Breast epithelium (tissue), 4 donors: ENCODE data around the gene SNAP47. TPM values are rescaled to one million over a fixed set of nuclear protein-coding genes. Genes with fewer than 3 reads are reported as not detected.

ENCODE experiments used
- DNase-seq, 2 donors: peaks; one replicate each; pipeline ENCODE4 v3.0.0-alpha.2; 2019; ENCODE audit warnings: low spot score in 2 of 2
- H3K27ac ChIP-seq, 2 donors: fragments of 200-600 bp; sonication (generic) in 1 of 2; one replicate each; pipeline ENCODE4 v1.5.1; 2016 to 2019; ENCODE audit warnings: mild to moderate bottlenecking in 1 of 2
- H3K27me3 ChIP-seq, 2 donors: fragments of 200-600 bp; sonication (generic) in 1 of 2; one replicate each; pipeline versions ENCODE4 v1.5.1 to v1.6.0; 2017 to 2019; ENCODE audit warnings: control low read depth in 1 of 2, mild to moderate bottlenecking in 1 of 2
- H3K36me3 ChIP-seq: fragments of 200-600 bp; one replicate; pipeline ENCODE4 v1.5.1; 2019
- H3K4me1 ChIP-seq, 2 donors: fragments of 200-600 bp; sonication (generic); one replicate each; pipeline ENCODE4 v1.5.1; 2016 to 2019; ENCODE audit warnings: control low read depth in 1 of 2
- H3K4me3 ChIP-seq, 3 donors: fragments of 200-600 bp; sonication (generic); 1 replicate in 2 of 3; 2 replicates in 1 of 3; pipeline ENCODE4 v1.5.1; 2016 to 2019; ENCODE audit warnings: mild to moderate bottlenecking in 3 of 3, moderate library complexity in 2 of 3
- H3K9me3 ChIP-seq, 2 donors: fragments of 200-600 bp; sonication (generic) in 1 of 2; one replicate each; pipeline ENCODE4 v1.5.1; 2016 to 2019; ENCODE audit warnings: control low read depth in 1 of 2
- CTCF ChIP-seq, 3 donors: fragments of 450-650 bp; IDR thresholded peaks; one replicate each; pipeline ENCODE4 v1.5.1; 2016 to 2017; ENCODE audit warnings: antibody characterized with exemption in 3 of 3, mild to moderate bottlenecking in 3 of 3, moderate library complexity in 3 of 3
- POLR2A ChIP-seq: fragments of 450-650 bp; IDR thresholded peaks from one replicate; pipeline ENCODE4 v1.6.1; 2016; ENCODE audit warnings: antibody characterized with exemption, mild to moderate bottlenecking, moderate library complexity
- POLR2AphosphoS5 ChIP-seq, 3 donors: sonication (generic); formaldehyde crosslinking; IDR thresholded peaks; one replicate each; pipeline ENCODE4 v1.6.1; 2017; ENCODE audit warnings: antibody characterized with exemption in 3 of 3
- intact Hi-C: fragments of 100-400 bp; cut with DNase I; formaldehyde crosslinking; loops from one replicate; pipeline ENCODE4 v1.15.1; 2023; ENCODE audit warnings: low total_unique reads
- total RNA-seq, 3 donors: library from RNA; depleted of rRNA; stranded (reverse); fragments of >200 nt; gene quantifications; one replicate each; pipeline ENCODE4 v1.1.0, GENCODE V29; 2016

SNAP47 gene
- total RNA-seq, 3 donors from 2014 or later: 28.3 to 60.3 (median 52.1) TPM

GRCh38 chr1:227764019-227764391 is 28.8 kb downstream of the SNAP47 start:
- Histone ChIP-seq H3K27me3 (no peaks in the 10 kb centered on the region), H3K9me3 (no peaks in the 10 kb centered on the region), H3K36me3 (peaks cover 3% of the 10 kb centered on the region), H3K4me1 (no peaks in the 10 kb centered on the region), H3K4me3 (no peak overlapping the region), H3K27ac (no peak overlapping the region)
- intact Hi-C loops: loop anchor here (10.0 kb wide), 1 partner anchor 181 kb away; the partner anchor contains the start of gene WNT9A
- TF ChIP-seq CTCF (IDR thresholded peaks at IDR 0.05): no peak
- TF ChIP-seq POLR2A: no peak
- TF ChIP-seq POLR2AphosphoS5 (IDR thresholded peaks at IDR 0.05): no peak
- no peak for DNase-seq

- TF ChIP-seq POLR2A (no peak), CTCF (IDR thresholded peaks at IDR 0.05) (no peak), POLR2AphosphoS5 (IDR thresholded peaks at IDR 0.05) (no peak)
- no peak overlapping the region for H3K27ac ChIP-seq
- H3K36me3 ChIP-seq: no peaks in the 10 kb centered on the region
- intact Hi-C loops: loop anchor here (10.0 kb wide), 1 partner anchor 179 kb away; the partner anchor contains the start of gene WNT9A
- DNase-seq: no peak
- H3K4me1 ChIP-seq: no peaks in the 10 kb centered on the region
- no peaks in the 10 kb centered on the region for H3K27me3 ChIP-seq
- H3K4me3 ChIP-seq: no peak overlapping the region
- H3K9me3 ChIP-seq: no peaks in the 10 kb centered on the region
Measured at GRCh38 chr1:227765261-227766014, 30.2 kb downstream of the SNAP47 start.

- Histone ChIP-seq H3K9me3 (no peaks in the 10 kb centered on the region), H3K27me3 (no peaks in the 10 kb centered on the region), H3K4me3 (no peak overlapping the region), H3K36me3 (no peaks in the 10 kb centered on the region), H3K27ac (no peak overlapping the region), H3K4me1 (no peaks in the 10 kb centered on the region)
- intact Hi-C loops: loop anchor here (10.0 kb wide), 1 partner anchor 179 kb away; the partner anchor contains the start of gene WNT9A
- DNase-seq: no peak
- TF ChIP-seq POLR2AphosphoS5 (IDR thresholded peaks at IDR 0.05): no peak
- no peak for TF ChIP-seq CTCF (IDR thresholded peaks at IDR 0.05)
- no peak for TF ChIP-seq POLR2A
Measured at GRCh38 chr1:227766015-227766634, 30.9 kb downstream of the SNAP47 start.

- no peak for TF ChIP-seq POLR2AphosphoS5 (IDR thresholded peaks at IDR 0.05)
- no peak for TF ChIP-seq POLR2A
- TF ChIP-seq CTCF (IDR thresholded peaks at IDR 0.05): no peak
- no peaks in the 10 kb centered on the region for H3K36me3 ChIP-seq
- H3K4me1 ChIP-seq: no peaks in the 10 kb centered on the region
- no peak overlapping the region for H3K4me3 ChIP-seq
- no peak overlapping the region for H3K27ac ChIP-seq
- intact Hi-C loops: loop anchor here (10.0 kb wide), 1 partner anchor 178 kb away; the partner anchor contains the start of gene WNT9A
- no peaks in the 10 kb centered on the region for H3K27me3 ChIP-seq
- no peak for DNase-seq
- no peaks in the 10 kb centered on the region for H3K9me3 ChIP-seq
Measured at GRCh38 chr1:227766653-227767277, 31.5 kb downstream of the SNAP47 start.
